ENCODE measurements around the gene SEPTIN10.

- TF ChIP-seq CTCF (IDR thresholded peaks at IDR 0.05) (no peak), EZH2 (IDR thresholded peaks at IDR 0.05; ENCODE audit: borderline replicate concordance, insufficient read depth, low read depth, low read length, poor library complexity, severe bottlenecking) (no peak)
These were observed 1.9 kb upstream of the SEPTIN10 start for GRCh38 chr2:109615637-109616144.
